B cell (primary cell): Measurements from ENCODE around the gene ULBP1. TPM values are rescaled to one million over a fixed set of nuclear protein-coding genes. Genes with fewer than 3 reads are reported as not detected.
A peak's percentile ranks its signal among the peaks of the same experiment; 100 is the strongest.

ENCODE experiments used
- ATAC-seq: fragments of 200-7000 bp; cut with Tn5 transposase; one replicate; pipeline ENCODE4 v1.10.0; 2021; ENCODE audit warnings: low read depth, mild to moderate bottlenecking, moderate number of reproducible peaks, moderate library complexity
- CTCF ChIA-PET: fragments of 350-600 bp; sonication (Branson Sonifier 250); formaldehyde crosslinking; loops from one replicate; lab custom pipeline; 2021; ENCODE audit warnings: antibody characterized with exemption, inconsistent platforms; lab: Charles Lee
- POLR2A ChIA-PET: fragments of 350-600 bp; sonication (Branson Sonifier 250); formaldehyde crosslinking; loops from one replicate; lab custom pipeline; 2021; ENCODE audit warnings: antibody characterized with exemption; lab: Charles Lee
- DNase-seq: peaks from one replicate; pipeline ENCODE4 v3.0.0; 2013
- H2AFZ ChIP-seq: 2 replicates; pipeline ENCODE4 v1.6.1; 2012; ENCODE audit warnings: mild to moderate bottlenecking, low read depth, low read length; ENCODE audit not compliant: insufficient read depth, poor library complexity, severe bottlenecking
- H3K27ac ChIP-seq, 2 donors: 1 replicate in 1 of 2; 2 replicates in 1 of 2; pipeline ENCODE4 v1.5.1; 2012 to 2013; ENCODE audit warnings: low read length in 2 of 2, mild to moderate bottlenecking in 2 of 2, moderate library complexity in 1 of 2
- H3K27me3 ChIP-seq, 4 experiments: fragments of 200-600 bp in 1 of 4; sonication (generic) in 1 of 4; replicated peaks in 1 of 4; 1 replicate in 2 of 4; 2 replicates in 2 of 4; pipeline versions ENCODE4 v1.6.1 to v1.7.0; 2013 to 2016; ENCODE audit warnings: low read length in 3 of 4, mild to moderate bottlenecking in 2 of 4, mixed read lengths in 1 of 4, moderate library complexity in 1 of 4; ENCODE audit not compliant: insufficient read depth in 4 of 4, control insufficient read depth in 3 of 4; ENCODE audit errors: control extremely low read depth in 1 of 4
- H3K36me3 ChIP-seq, 2 experiments: replicated peaks in 1 of 2; 1 replicate in 1 of 2; 2 replicates in 1 of 2; pipeline versions ENCODE4 v1.6.1 to v1.7.1; 2013; ENCODE audit warnings: low read length in 1 of 2; ENCODE audit not compliant: insufficient read depth in 2 of 2, control insufficient read depth in 1 of 2; ENCODE audit errors: control extremely low read depth in 1 of 2, extremely low read depth in 1 of 2
- H3K4me1 ChIP-seq, 2 donors: fragments of 200-600 bp in 1 of 2; sonication (generic) in 1 of 2; 1 replicate in 1 of 2; 2 replicates in 1 of 2; pipeline versions ENCODE4 v1.5.1 to v1.6.1; 2013 to 2017; ENCODE audit warnings: low read length in 2 of 2; ENCODE audit not compliant: control insufficient read depth in 2 of 2, insufficient read depth in 2 of 2
- H3K4me2 ChIP-seq: replicated peaks from 2 replicates; pipeline ENCODE3; 2012; ENCODE audit warnings: mild to moderate bottlenecking, low read depth, low read length; ENCODE audit not compliant: poor library complexity, severe bottlenecking
- H3K4me3 ChIP-seq, 5 experiments: fragments of 200-600 bp in 1 of 5; sonication (generic) in 1 of 5; 1 replicate in 3 of 5; 2 replicates in 2 of 5; pipeline versions ENCODE4 v1.5.1 to v1.7.0; 2011 to 2016; ENCODE audit warnings: low read length in 4 of 5, mild to moderate bottlenecking in 4 of 5, low read depth in 2 of 5, control low read depth in 1 of 5, moderate library complexity in 1 of 5; ENCODE audit not compliant: insufficient read depth in 1 of 5; ENCODE audit errors: control extremely low read depth in 1 of 5, extremely low read depth in 1 of 5
- H3K79me2 ChIP-seq: fragments of 200-600 bp; sonication (generic); one replicate; pipeline ENCODE4 v1.6.0; 2016; ENCODE audit warnings: low read length; ENCODE audit not compliant: control insufficient read depth, insufficient read depth
- H3K9ac ChIP-seq: fragments of 200-600 bp; sonication (generic); 2 replicates; pipeline ENCODE4 v1.6.1; 2017; ENCODE audit warnings: mild to moderate bottlenecking, low read length, moderate library complexity
- H3K9me3 ChIP-seq, 3 donors: one replicate each; pipeline versions ENCODE4 v1.6.1 to v1.7.1; 2013; ENCODE audit warnings: low read length in 2 of 3; ENCODE audit not compliant: control insufficient read depth in 2 of 3, insufficient read depth in 1 of 3; ENCODE audit errors: control extremely low read depth in 1 of 3
- H4K20me1 ChIP-seq: 2 replicates; pipeline ENCODE4 v1.6.0; 2012; ENCODE audit warnings: mild to moderate bottlenecking, low read length; ENCODE audit not compliant: insufficient read depth, control insufficient read depth, poor library complexity, severe bottlenecking
- H3K27ac Mint-ChIP-seq: one replicate; pipeline ENCODE4 v1.8.0; 2021; ENCODE audit warnings: mixed read lengths
- H3K27me3 Mint-ChIP-seq: one replicate; pipeline ENCODE4 v1.8.0; 2021; ENCODE audit warnings: mixed read lengths
- H3K4me1 Mint-ChIP-seq: one replicate; pipeline ENCODE4 v1.8.0; 2021; ENCODE audit warnings: mixed read lengths
- H3K4me3 Mint-ChIP-seq: one replicate; pipeline ENCODE4 v1.8.0; 2021; ENCODE audit warnings: mixed read lengths
- H3K9me3 Mint-ChIP-seq: one replicate; pipeline ENCODE4 v1.8.0; 2022; ENCODE audit warnings: mixed read lengths; ENCODE audit not compliant: insufficient read depth
- CTCF ChIP-seq: fragments of 200-600 bp; IDR thresholded peaks from one replicate; pipeline ENCODE4 v1.8.0; 2022; ENCODE audit warnings: antibody characterized with exemption, mild to moderate bottlenecking
- EZH2 ChIP-seq: IDR thresholded peaks from 2 replicates; pipeline ENCODE4 v1.6.1; 2012; ENCODE audit warnings: borderline replicate concordance, low read depth, mild to moderate bottlenecking, moderate library complexity, low read length; ENCODE audit not compliant: insufficient read depth, poor library complexity, severe bottlenecking
- WGBS: methylation state at CpG from one replicate; pipeline ENCODE4 v1.1.5; 2013; ENCODE audit warnings: missing lambda C conversion rate; ENCODE audit not compliant: insufficient coverage; 5-methylcytosine and 5-hydroxymethylcytosine counted together
- intact Hi-C: fragments of 100-400 bp; cut with micrococcal nuclease; formaldehyde crosslinking; loops from one replicate; pipeline ENCODE4 v1.10.0; 2022
- polyA plus RNA-seq: library from polyadenylated mRNA; depleted of rRNA; stranded (reverse); fragments of >200 nt; gene quantifications from 2 replicates; pipeline ENCODE4 v1.2.3, GENCODE V29; 2012
- total RNA-seq, 2 donors: library from RNA; stranded (reverse); fragments of 120-200 nt in 1 of 2; gene quantifications; 1 replicate in 1 of 2; 2 replicates in 1 of 2; pipeline versions ENCODE4 v1.2.3 to v1.2.4, GENCODE V29; 2013 to 2022

Gene ULBP1
- total and polyA plus RNA-seq, 2 donors (not counting 1 experiment from before 2014, with no cell fraction given) = 0.04 to 0.12 TPM

GRCh38 chr6:149960488-149960887 is 3.3 kb upstream of the ULBP1 start:
- ChIA-PET POLR2A (no interaction called here), CTCF (interaction anchor here (0.9 kb wide), 1 partner anchor 125 kb away, joined by 3 read pairs; no protein-coding TSS in a partner anchor)
- no peak overlapping the region for H3K4me3 ChIP-seq
- no peak overlapping the region for H3K4me3 Mint-ChIP-seq
- peaks cover 27 to 28% of the 10 kb centered on the region in 2 donors for H3K4me1 ChIP-seq
- H3K4me1 Mint-ChIP-seq = peaks cover 24% of the 10 kb centered on the region
- 63% methylated on average over 6 of the region's 6 CpGs for whole genome bisulfite sequencing
- intact Hi-C loops = no loop called here
- H3K27me3 ChIP-seq = peaks cover 0 to 74% (median 46%) of the 10 kb centered on the region in 4 experiments
- no peak for ATAC-seq
- no peak overlapping the region for H3K27ac Mint-ChIP-seq
- no peaks in the 10 kb centered on the region for H3K36me3 ChIP-seq
- H3K9me3 Mint-ChIP-seq = no peaks in the 10 kb centered on the region
- H4K20me1 ChIP-seq = peaks cover 8% of the 10 kb centered on the region
- no peak overlapping the region for H3K27ac ChIP-seq
- TF ChIP-seq CTCF = no peak
- no peak for TF ChIP-seq EZH2
- H3K9me3 ChIP-seq = peaks cover 0 to 31% (median 0%) of the 10 kb centered on the region in 3 donors
- no peaks in the 10 kb centered on the region for H3K79me2 ChIP-seq
- H3K27me3 Mint-ChIP-seq = peaks cover 72% of the 10 kb centered on the region
- no peak overlapping the region for H3K4me2 ChIP-seq
- no peak overlapping the region for H2AFZ ChIP-seq
- no peak overlapping the region for H3K9ac ChIP-seq
- no peak for DNase-seq

- Mint-ChIP-seq H3K4me1 (peaks cover 29% of the 10 kb centered on the region), H3K27ac (peak overlapping the region; percentile 7), H3K9me3 (no peaks in the 10 kb centered on the region), H3K27me3 (peaks cover 75% of the 10 kb centered on the region), H3K4me3 (peak overlapping the region; percentile 42)
- Histone ChIP-seq H3K4me3 (no peak overlapping the region), H3K4me1 (peaks cover 28 to 30% of the 10 kb centered on the region in 2 donors), H4K20me1 (peaks cover 8% of the 10 kb centered on the region), H3K4me2 (no peak overlapping the region), H3K79me2 (no peaks in the 10 kb centered on the region), H3K36me3 (no peaks in the 10 kb centered on the region), H3K9ac (no peak overlapping the region), H2AFZ (no peak overlapping the region), H3K9me3 (peaks cover 0 to 35% (median 0%) of the 10 kb centered on the region in 3 donors), H3K27me3 (peaks cover 0 to 69% (median 41%) of the 10 kb centered on the region in 4 experiments), H3K27ac (no peak overlapping the region)
- ChIA-PET CTCF (interaction anchor here (0.6 to 1.5 kb wide), 3 partner anchors 29 to 689 kb away, joined by 3 to 4 read pairs (median 4); no protein-coding TSS in a partner anchor), POLR2A (interaction anchor here (1.0 kb wide), 1 partner anchor 38 kb away, joined by 11 read pairs; no protein-coding TSS in a partner anchor)
- ATAC-seq (no peak), DNase-seq (peak; percentile 61)
- TF ChIP-seq EZH2 (no peak), CTCF (peak; percentile 54)
- intact Hi-C loops = loop anchor here (2.0 kb wide), 1 partner anchor 23 kb away; no protein-coding TSS in a partner anchor
- WGBS = 73% methylated on average over 5 of the region's 6 CpGs
Measured at GRCh38 chr6:149961728-149962425, 1.9 kb upstream of the ULBP1 start.
